GM12878 (cell line): ENCODE results near the gene PROP1.

Experiments used
- ATF3 ChIP-seq: IDR thresholded peaks from 2 replicates; pipeline ENCODE4 v1.6.1; 2011; ENCODE audit warnings: low read depth, mild to moderate bottlenecking, low read length, moderate library complexity, borderline replicate concordance; ENCODE audit errors: extremely low read depth
- ATF7 ChIP-seq: fragments of 450-650 bp; IDR thresholded peaks from 2 replicates; pipeline ENCODE4 v1.6.1; 2016; ENCODE audit warnings: low read depth, mild to moderate bottlenecking
- BMI1 ChIP-seq: fragments of 450-650 bp; IDR thresholded peaks from 2 replicates; pipeline ENCODE4 v1.6.1; 2016; ENCODE audit warnings: mild to moderate bottlenecking, moderate library complexity, borderline replicate concordance
- CTCF ChIP-seq, 3 experiments: IDR thresholded peaks in 2 of 3; conservative IDR thresholded peaks in 1 of 3; 2 replicates each; pipeline ENCODE4 v1.5.1; 2011; ENCODE audit warnings: low read depth in 3 of 3, low read length in 3 of 3, mild to moderate bottlenecking in 3 of 3, control low read depth in 2 of 3, moderate library complexity in 2 of 3, inconsistent platforms in 1 of 3, mixed read lengths in 1 of 3; ENCODE audit not compliant: control insufficient read depth in 2 of 3, insufficient read depth in 1 of 3; ENCODE audit errors: extremely low read depth in 1 of 3
- EP300 ChIP-seq, 2 experiments: fragments of 150-350 bp in 1 of 2; IDR thresholded peaks; 2 replicates each; pipeline ENCODE4 v1.6.1; 2011 to 2012; ENCODE audit warnings: low read depth in 2 of 2, low read length in 2 of 2, borderline replicate concordance in 1 of 2, improper control_type of control experiment in 1 of 2, inconsistent platforms in 1 of 2; ENCODE audit not compliant: control insufficient read depth in 1 of 2
- MAX ChIP-seq: IDR thresholded peaks from 2 replicates; pipeline ENCODE4 v1.6.1; 2012; ENCODE audit warnings: low read depth, low read length, improper control_type of control experiment
- PAX5 ChIP-seq: IDR thresholded peaks from 2 replicates; pipeline ENCODE4 v1.6.1; 2011; ENCODE audit warnings: low read depth, low read length, borderline replicate concordance
- POLR2A ChIP-seq: IDR thresholded peaks from 2 replicates; pipeline ENCODE4 v1.6.1; 2011; ENCODE audit warnings: low read depth, mild to moderate bottlenecking, low read length
- RB1 ChIP-seq: fragments of 450-650 bp; formaldehyde crosslinking; IDR thresholded peaks from 2 replicates; pipeline ENCODE4 v1.6.1; 2017; ENCODE audit warnings: mild to moderate bottlenecking, borderline replicate concordance
- RFX5 ChIP-seq: IDR thresholded peaks from 2 replicates; pipeline ENCODE4 v1.6.1; 2011; ENCODE audit warnings: low read depth, low read length, improper control_type of control experiment
- SIX5 ChIP-seq: IDR thresholded peaks from 2 replicates; pipeline ENCODE4 v1.6.1; 2011; ENCODE audit warnings: mild to moderate bottlenecking, low read depth, low read length, moderate library complexity; ENCODE audit not compliant: severe bottlenecking
- TAF1 ChIP-seq: IDR thresholded peaks from 2 replicates; pipeline ENCODE4 v1.6.1; 2011; ENCODE audit warnings: mild to moderate bottlenecking, low read depth, low read length, borderline replicate concordance
- ZNF384 ChIP-seq: IDR thresholded peaks from 2 replicates; pipeline ENCODE4 v1.6.1; 2012; ENCODE audit warnings: low read depth, mild to moderate bottlenecking, low read length, improper control_type of control experiment, borderline replicate concordance

GRCh38 chr5:177992466-177992865, 3.6 kb downstream of the PROP1 start:
- TF ChIP-seq TAF1 (no peak), BMI1 (no peak), SIX5 (no peak), CTCF (IDR thresholded peaks at IDR 0.05 in 2 of 3, conservative IDR thresholded peaks at IDR 0.05 in 1 of 3; ENCODE audit: control insufficient read depth in 2 of 3, extremely low read depth in 1 of 3, insufficient read depth in 1 of 3, low read depth in 3 of 3, low read length in 3 of 3) (no peak), RB1 (no peak), EP300 (IDR thresholded peaks at IDR 0.05; ENCODE audit: borderline replicate concordance in 1 of 2, control insufficient read depth in 1 of 2, low read depth in 2 of 2, low read length in 2 of 2) (no peak), RFX5 (no peak), POLR2A (no peak), PAX5 (no peak), ATF7 (no peak), ATF3 (no peak), MAX (no peak), ZNF384 (no peak)
